ENCODE results near the gene AMOTL2. TPM values are rescaled to one million over a fixed set of nuclear protein-coding genes. Genes with fewer than 3 reads are reported as not detected.

Gene AMOTL2
- total RNA-seq, 1 experiment from 2014 or later = 30.9 TPM

DNA sequence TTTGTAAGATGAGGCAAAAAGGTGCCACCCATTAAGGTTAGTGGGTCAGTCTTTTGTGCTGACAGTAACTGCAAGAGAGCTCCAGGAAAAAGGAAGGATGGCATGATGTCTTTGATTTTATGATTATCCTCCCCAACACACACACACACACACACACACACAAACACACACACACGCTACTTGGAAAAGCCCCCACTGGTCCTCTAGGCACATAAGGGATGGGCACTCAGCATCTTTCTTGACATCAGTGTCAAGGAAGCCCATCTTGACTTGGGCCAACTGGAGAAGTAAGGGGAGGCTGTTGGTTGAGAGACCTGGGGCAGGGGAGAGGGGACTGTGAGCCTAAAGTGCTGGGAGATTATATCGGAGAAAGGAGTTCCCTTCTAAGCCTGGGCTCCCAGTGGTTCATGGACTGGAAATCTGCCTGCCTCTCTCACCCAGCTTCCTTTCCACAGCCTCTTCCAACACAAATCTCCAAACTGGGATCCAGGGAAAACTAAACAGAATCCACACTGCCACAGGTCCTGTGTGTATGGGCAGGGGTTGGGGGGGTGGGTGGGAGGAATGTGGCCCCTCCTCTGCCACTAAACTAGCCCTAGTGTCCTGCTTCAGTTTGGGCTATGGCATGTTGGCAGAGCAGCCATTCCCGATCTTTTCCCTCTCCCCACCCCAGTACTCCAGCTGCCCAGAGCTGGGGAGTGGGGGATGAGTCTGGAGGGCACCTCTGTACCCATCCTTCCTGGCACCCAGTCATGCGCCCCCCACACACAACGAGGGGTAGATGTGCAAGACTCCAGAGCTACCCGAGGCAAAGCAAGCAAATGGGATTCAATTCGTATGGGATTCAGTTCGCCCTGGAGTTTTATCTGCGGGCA is 1.6 kb downstream of the AMOTL2 start:
- Histone ChIP-seq H3K27ac (ENCODE audit: insufficient read length, low read depth, low read length) (no peak overlapping the region), H3K9ac (ENCODE audit: extremely low read depth, insufficient read length, low read length) (peak overlapping the region; percentile 88), H3K23me2 (ENCODE audit: insufficient read length, low read depth, low read length, poor library complexity, severe bottlenecking) (peaks cover 15% of the 10 kb centered on the region), H3K79me1 (ENCODE audit: insufficient read depth, low read depth, low read length, poor library complexity, severe bottlenecking) (peaks cover 3% of the 10 kb centered on the region), H3K9me3 (ENCODE audit: control insufficient read depth, low read depth, low read length) (no peaks in the 10 kb centered on the region), H3K4me2 (ENCODE audit: insufficient read depth, insufficient read length, low read length) (peak overlapping the region; percentile 73), H2BK20ac (ENCODE audit: low read depth, low read length, poor library complexity, severe bottlenecking) (no peak overlapping the region), H3K18ac (ENCODE audit: insufficient read length, low read depth, low read length) (peak overlapping the region; percentile 81), H3K14ac (ENCODE audit: insufficient read depth, low read length) (peak overlapping the region; percentile 79; the same call in 1 of the 2 replicates), H2BK12ac (ENCODE audit: insufficient read length, low read depth, low read length) (peak overlapping the region; percentile 55), H4K8ac (replicated peaks; ENCODE audit: insufficient read length, low read depth, low read length) (no peak overlapping the region), H3K23ac (ENCODE audit: insufficient read length, low read depth, low read length) (no peak overlapping the region), H3K4ac (ENCODE audit: low read depth, low read length) (no peak overlapping the region; the same call in 1 of the 2 replicates), H3K56ac (ENCODE audit: insufficient read length, low read depth, low read length) (no peak overlapping the region), H4K91ac (ENCODE audit: insufficient read length, low read depth, low read length) (no peak overlapping the region), H4K5ac (ENCODE audit: insufficient read length, low read depth, low read length) (no peak overlapping the region), H2BK5ac (ENCODE audit: insufficient read length, low read length) (no peak overlapping the region), H3K79me2 (ENCODE audit: insufficient read depth, low read length) (peaks cover 12% of the 10 kb centered on the region; the same call in 1 of the 2 replicates), H2AFZ (ENCODE audit: low read length) (no peak overlapping the region), H2AK5ac (ENCODE audit: insufficient read length, low read length) (no peak overlapping the region), H2BK120ac (ENCODE audit: low read depth, low read length, poor library complexity, severe bottlenecking) (no peak overlapping the region), H4K20me1 (ENCODE audit: control insufficient read depth, insufficient read depth, insufficient read length) (peaks cover 6% of the 10 kb centered on the region), H2BK15ac (ENCODE audit: low read depth, low read length) (no peak overlapping the region), H3K4me1 (ENCODE audit: insufficient read depth, low read length) (peaks cover 4% of the 10 kb centered on the region; the same call in 1 of the 2 replicates), H3T11ph (ENCODE audit: low read length) (no peak overlapping the region), H3K27me3 (ENCODE audit: insufficient read depth, low read length) (peaks cover 10% of the 10 kb centered on the region; the same call in 1 of the 2 replicates)
- Mint-ChIP-seq H3K4me1 (peaks cover 50 to 52% of the 10 kb centered on the region in 2 experiments), H3K36me3 (ENCODE audit: insufficient read depth in 1 of 3, low read depth in 3 of 3) (peaks cover 38 to 47% (median 40%) of the 10 kb centered on the region in 3 experiments), H3K4me3 (peak overlapping the region; percentile 87 to 89), H3K27me3 (ENCODE audit: low read depth) (peaks cover 34% of the 10 kb centered on the region), H3K9me3 (no peaks in the 10 kb centered on the region; a peak in 3 of 5 replicates), H3K27ac (peak overlapping the region; percentile 97 to 99 (median 98))
- no CpG with 5 or more reads among the region's 9 CpGs for WGBS (ENCODE audit: extremely low coverage, insufficient read length, low lambda C conversion rate)
- TF ChIP-seq, protein P1, sequence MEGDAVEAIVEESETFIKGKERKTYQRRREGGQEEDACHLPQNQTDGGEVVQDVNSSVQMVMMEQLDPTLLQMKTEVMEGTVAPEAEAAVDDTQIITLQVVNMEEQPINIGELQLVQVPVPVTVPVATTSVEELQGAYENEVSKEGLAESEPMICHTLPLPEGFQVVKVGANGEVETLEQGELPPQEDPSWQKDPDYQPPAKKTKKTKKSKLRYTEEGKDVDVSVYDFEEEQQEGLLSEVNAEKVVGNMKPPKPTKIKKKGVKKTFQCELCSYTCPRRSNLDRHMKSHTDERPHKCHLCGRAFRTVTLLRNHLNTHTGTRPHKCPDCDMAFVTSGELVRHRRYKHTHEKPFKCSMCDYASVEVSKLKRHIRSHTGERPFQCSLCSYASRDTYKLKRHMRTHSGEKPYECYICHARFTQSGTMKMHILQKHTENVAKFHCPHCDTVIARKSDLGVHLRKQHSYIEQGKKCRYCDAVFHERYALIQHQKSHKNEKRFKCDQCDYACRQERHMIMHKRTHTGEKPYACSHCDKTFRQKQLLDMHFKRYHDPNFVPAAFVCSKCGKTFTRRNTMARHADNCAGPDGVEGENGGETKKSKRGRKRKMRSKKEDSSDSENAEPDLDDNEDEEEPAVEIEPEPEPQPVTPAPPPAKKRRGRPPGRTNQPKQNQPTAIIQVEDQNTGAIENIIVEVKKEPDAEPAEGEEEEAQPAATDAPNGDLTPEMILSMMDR (conservative IDR thresholded peaks at IDR 0.05) = no peak
- no peak for DNase-seq

Data from H9 (cell line).